Ramos (cell line): ENCODE results near the gene DNAAF9.

Experiments
- in situ Hi-C: fragments of 300-500 bp; cut with MboI; formaldehyde crosslinking; loops from one replicate; pipeline ENCODE4 v1.14.3; 2022; ENCODE audit warnings: low sequenced_read_pairs; ENCODE audit not compliant: unreplicated experiment

Gene DNAAF9

DNA sequence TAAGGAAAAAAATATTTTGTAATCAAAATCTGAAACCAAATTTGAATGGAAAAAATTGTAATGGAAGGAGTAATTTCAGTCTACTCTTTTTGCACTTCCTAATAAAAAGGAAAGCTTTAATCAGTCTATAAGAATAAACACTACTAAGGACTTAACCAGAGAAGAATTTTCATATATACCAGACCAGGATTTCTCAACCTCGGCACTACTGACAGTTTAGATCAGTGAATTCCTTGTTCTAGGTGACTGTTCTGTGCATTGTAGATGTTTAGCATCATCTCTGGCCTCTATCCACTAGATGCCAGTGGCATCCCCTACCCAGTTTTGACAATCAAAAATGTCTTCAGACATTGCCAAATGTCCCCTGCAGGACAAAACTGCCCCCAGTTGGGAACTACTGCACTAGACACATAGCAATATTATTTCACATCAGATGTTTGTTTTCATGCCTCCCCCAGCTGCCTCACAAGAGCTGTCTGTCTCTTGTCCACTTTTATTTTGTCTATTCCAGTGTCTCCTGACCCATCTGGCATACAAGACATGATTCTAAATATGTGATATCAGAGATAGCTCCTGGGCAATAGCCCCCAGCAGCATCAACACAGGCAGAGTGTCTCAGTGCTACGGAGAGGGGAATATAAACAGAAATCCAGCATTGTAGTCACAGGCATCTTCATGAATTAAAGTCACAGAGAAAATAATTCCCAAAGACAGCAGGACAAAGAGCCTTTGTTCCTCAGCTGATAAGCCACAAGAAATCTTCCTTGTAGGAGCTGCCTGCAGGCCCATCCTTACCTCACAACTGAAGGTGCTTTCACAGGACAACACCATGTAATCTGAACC lies 27.0 kb downstream of the DNAAF9 start:
- in situ Hi-C loops: no loop called here

DNA sequence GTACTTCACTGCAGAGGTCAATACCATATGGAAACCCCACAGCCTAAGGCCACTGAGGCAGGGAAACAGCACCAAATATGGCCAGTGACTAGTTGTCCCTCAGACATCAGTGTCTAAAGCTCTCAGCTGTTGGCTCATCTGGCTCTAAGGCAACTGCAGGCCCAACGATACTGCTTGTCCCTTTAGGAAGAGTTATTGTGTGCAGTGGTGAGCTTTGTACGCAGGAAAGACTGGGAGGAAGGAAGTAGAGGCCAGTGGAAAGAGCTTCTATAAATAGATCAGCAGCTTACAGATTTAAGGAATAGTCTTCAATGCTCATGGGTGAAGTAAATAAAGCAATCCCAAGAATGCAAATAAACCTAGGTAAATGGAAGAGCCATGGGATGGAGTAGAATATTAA lies 29.3 kb downstream of the DNAAF9 start:
- in situ Hi-C loops: no loop called here

DNA sequence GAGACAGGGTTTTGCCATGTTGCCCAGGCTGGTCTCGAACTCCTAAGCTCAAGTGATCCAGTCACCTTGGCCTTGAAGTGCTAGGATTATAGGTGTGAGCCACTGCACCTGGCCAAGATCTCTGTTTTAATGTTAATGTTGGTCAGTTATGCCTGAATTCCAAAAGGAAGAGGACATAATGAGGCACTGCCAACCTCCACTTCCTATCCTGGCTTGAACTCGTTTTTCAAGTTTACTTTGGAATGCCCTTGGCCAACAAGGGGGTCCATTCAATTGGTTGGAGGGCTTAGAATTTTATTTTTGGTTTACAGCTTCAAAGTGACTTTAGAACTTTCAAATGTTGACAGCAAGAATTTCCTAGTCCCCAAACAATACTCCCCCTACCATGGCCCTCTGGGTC lies 29.8 kb downstream of the DNAAF9 start:
- in situ Hi-C loops: no loop called here

GRCh38 chr20:3374296-3374695 lies 33.2 kb downstream of the DNAAF9 start:
- in situ Hi-C loops: no loop called here

DNA sequence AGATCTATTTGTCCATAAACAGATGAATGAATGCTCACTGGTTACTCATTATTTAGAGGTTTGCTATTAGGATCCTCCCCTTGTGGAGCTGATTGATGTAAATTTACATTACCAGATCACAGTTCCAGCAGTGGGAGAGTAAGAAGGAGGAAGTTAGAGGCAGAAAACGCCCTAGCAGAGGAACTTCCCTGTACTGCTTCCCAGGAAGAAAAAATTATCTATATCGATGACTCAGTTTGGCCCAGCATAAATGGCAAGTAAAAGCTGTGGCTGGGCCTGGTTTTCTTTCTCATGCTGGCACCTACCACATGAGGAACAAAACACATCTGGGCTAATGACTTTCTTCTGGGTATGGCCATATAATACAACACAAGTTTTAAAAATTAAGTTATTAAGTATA lies 35.7 kb downstream of the DNAAF9 start:
- in situ Hi-C loops: no loop called here

DNA sequence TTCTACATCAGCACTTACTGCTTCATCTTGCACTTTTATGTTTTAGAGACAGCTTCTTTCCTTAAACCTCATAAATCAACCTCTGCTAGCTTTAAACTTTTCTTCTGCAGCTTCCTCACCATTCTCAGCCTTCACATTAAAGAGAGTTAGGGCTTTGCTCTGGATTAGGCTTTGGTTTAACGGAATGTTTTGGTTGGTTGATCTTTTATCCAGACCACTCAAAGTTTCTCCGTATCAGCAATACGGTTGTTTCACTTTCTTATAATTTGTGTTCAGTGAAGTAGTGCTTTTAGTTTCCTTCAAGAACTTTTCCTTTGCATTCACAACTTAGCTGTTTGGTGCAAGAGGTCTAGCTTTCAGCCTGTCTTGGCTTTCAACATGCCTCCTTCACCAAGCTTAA lies 40.4 kb downstream of the DNAAF9 start:
- in situ Hi-C loops: no loop called here

- in situ Hi-C loops: no loop called here
Observed at GRCh38 chr20:3364323-3365013, 43.0 kb downstream of the DNAAF9 start.

DNA sequence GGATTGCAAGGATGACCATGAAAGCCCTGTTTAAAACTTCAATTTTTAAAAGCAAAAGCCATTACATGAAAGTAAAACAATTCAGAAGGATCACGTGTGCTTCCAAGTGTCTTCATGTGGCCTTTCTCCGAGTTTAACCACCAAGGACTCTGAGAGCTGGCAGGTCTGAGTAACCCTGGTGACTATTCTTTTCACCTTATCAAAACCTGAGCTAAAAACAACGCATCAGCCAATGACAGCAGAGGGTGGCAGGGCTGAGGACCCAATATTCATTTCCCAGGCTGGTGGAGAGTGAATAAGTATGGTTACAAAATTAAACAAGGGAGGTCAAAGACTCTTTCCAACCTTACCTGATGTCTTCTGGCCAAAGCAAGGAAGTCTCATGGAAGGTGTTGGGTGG lies 46.7 kb downstream of the DNAAF9 start:
- in situ Hi-C loops: no loop called here

GRCh38 chr20:3358676-3359340 lies 48.7 kb downstream of the DNAAF9 start:
- in situ Hi-C loops: no loop called here
